Mesothelial cell of epicardium (in vitro differentiated cells): ENCODE results near the gene SSBP3. TPM values are rescaled to one million over a fixed set of nuclear protein-coding genes. Genes with fewer than 3 reads are reported as not detected.

ENCODE experiments used
- DNase-seq, 2 experiments: peaks; one replicate each; pipeline ENCODE4 v3.0.0; 2021; ENCODE audit warnings: low spot score in 2 of 2; ENCODE audit not compliant: unreplicated experiment in 2 of 2
- H3K27ac Mint-ChIP-seq: 2 replicates; pipeline ENCODE4 v1.8.0; 2021; ENCODE audit warnings: mixed read lengths
- H3K27me3 Mint-ChIP-seq: 2 replicates; pipeline ENCODE4 v1.8.0; 2021; ENCODE audit warnings: low read depth, mixed read lengths
- H3K36me3 Mint-ChIP-seq: 2 replicates; pipeline ENCODE4 v1.8.0; 2021; ENCODE audit warnings: mixed read lengths
- H3K4me1 Mint-ChIP-seq: 2 replicates; pipeline ENCODE4 v1.8.0; 2021; ENCODE audit warnings: mixed read lengths
- H3K4me3 Mint-ChIP-seq: 2 replicates; pipeline ENCODE4 v1.8.0; 2021; ENCODE audit warnings: mild to moderate bottlenecking, moderate library complexity, mixed read lengths
- H3K9me3 Mint-ChIP-seq: 2 replicates; pipeline ENCODE4 v1.8.0; 2021; ENCODE audit warnings: mixed read lengths
- total RNA-seq: library from RNA; stranded (reverse); gene quantifications from 3 replicates; pipeline ENCODE4 v1.2.1, GENCODE V29; 2021
- TF ChIP-seq, protein P1 (sequence below): fragments of 200-600 bp; sonication (generic); IDR thresholded peaks from one replicate; pipeline ENCODE4 v1.5.0; 2021; ENCODE audit warnings: antibody characterized with exemption; ENCODE audit not compliant: unreplicated experiment

The SSBP3 gene
- total RNA-seq, 1 donor from 2014 or later, result 172 TPM

DNA sequence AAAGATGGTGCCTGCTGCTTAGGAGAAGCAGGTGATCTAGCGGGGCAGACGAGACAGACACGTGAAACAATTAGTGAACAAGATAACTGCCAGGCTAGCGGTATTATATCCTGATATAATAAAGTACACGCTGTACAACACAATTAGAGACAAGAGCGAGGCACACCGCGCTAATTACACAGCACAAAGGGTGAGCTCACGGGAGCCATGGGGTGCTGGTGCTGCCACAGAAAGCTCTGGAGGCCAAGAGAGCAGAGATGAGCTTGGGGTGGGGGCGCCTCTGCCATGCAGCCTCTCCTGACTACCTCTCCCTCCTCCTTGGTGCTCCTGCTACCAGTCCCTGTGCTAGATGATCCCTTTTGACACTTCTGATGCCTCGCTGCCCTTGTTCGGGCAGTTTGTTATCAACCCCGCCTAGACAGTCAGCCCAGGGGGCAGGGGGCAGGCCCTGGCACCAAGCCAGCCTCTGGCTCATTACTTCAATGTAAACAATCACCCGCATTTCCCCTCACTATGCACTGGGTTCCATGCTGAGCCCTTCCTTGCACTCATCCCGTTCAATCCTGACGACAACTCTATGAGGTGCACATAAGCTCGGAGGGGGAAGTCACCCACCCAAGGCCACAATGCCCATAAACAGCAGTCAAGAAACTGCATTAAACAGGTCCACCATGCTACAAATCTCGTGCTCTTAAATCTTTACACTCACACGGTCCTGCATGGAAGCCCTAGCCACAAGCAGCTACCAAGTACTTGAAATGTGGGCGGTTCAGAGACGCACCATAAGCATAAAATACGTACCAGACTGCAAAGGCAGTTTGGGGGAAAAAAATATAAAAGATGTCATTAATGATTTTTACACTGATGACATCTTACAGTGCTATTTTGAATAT lies 103.0 kb downstream of the SSBP3 start:
- no peak for DNase-seq
- peaks cover 62% of the 10 kb centered on the region for H3K4me1 Mint-ChIP-seq
- no peaks in the 10 kb centered on the region for H3K27me3 Mint-ChIP-seq
- no peak overlapping the region for H3K4me3 Mint-ChIP-seq
- TF ChIP-seq, protein P1, sequence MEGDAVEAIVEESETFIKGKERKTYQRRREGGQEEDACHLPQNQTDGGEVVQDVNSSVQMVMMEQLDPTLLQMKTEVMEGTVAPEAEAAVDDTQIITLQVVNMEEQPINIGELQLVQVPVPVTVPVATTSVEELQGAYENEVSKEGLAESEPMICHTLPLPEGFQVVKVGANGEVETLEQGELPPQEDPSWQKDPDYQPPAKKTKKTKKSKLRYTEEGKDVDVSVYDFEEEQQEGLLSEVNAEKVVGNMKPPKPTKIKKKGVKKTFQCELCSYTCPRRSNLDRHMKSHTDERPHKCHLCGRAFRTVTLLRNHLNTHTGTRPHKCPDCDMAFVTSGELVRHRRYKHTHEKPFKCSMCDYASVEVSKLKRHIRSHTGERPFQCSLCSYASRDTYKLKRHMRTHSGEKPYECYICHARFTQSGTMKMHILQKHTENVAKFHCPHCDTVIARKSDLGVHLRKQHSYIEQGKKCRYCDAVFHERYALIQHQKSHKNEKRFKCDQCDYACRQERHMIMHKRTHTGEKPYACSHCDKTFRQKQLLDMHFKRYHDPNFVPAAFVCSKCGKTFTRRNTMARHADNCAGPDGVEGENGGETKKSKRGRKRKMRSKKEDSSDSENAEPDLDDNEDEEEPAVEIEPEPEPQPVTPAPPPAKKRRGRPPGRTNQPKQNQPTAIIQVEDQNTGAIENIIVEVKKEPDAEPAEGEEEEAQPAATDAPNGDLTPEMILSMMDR, result no peak
- no peaks in the 10 kb centered on the region for H3K9me3 Mint-ChIP-seq
- peak overlapping the region; percentile 75 for H3K27ac Mint-ChIP-seq
- H3K36me3 Mint-ChIP-seq, result no peaks in the 10 kb centered on the region

DNA sequence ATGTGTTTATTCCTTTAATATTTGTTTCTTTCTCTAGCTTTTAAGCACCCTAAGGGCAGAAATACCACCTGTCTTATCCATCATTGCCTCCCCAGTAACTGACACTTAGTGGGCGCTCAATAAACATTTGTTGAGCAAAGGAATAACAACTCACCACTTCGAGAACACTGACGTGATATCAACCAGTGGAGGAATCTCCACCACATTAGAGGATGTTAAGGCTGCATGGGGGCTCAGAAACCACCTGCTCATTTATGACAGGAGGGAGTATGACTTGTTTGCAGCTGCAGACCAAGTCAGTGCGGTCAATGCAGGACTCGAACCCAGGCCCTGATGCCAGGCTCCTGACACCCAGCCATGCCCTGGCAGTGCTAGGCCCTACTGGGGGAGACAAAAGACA lies 103.6 kb downstream of the SSBP3 start:
- Mint-ChIP-seq H3K4me1 (peaks cover 65% of the 10 kb centered on the region), H3K4me3 (no peak overlapping the region), H3K27ac (no peak overlapping the region), H3K27me3 (no peaks in the 10 kb centered on the region), H3K36me3 (no peaks in the 10 kb centered on the region), H3K9me3 (no peaks in the 10 kb centered on the region)
- no peak for DNase-seq
- TF ChIP-seq, protein P1, result no peak

DNA sequence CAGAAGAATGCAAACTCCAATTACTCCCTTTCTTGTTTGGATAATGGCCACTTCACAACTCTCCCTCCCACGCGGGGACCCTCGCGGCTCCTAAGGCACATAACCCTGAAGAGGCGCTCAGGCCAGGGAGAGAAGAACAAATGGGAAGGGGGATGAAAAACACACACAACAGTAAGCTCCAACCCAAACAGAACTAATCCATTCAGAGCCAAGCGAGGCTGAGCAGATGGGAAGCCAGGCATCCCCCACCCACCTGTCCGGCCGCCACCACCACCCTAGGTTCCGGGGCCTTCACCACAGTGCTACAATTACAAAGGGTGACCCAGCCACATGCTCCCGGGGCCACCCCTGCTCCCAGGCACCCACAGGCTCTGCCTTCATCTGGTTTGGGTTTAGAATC lies 104.7 kb downstream of the SSBP3 start:
- TF ChIP-seq, protein P1, result no peak
- Mint-ChIP-seq H3K4me3 (no peak overlapping the region), H3K36me3 (no peaks in the 10 kb centered on the region), H3K4me1 (peaks cover 60% of the 10 kb centered on the region), H3K27ac (peak overlapping the region; percentile 62), H3K9me3 (no peaks in the 10 kb centered on the region), H3K27me3 (no peaks in the 10 kb centered on the region)
- no peak for DNase-seq

DNA sequence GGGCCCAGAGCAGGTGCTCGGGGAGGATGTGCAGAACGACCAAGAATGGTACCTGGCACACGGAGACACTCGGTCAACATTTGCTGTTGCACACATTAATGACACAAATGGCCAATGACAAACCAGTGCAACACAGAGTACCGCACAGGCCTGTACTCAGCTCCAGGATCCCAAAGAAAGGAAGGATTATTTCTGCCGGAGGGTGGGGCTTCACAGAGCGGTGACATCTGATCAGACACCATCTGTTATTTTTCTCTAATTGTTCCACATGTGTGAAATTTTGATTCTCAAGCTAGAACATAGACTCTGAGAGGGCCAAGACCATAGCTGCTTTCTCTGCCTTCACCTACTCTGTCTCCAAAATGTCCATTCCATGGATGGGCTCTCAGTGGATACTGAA lies 105.8 kb downstream of the SSBP3 start:
- Mint-ChIP-seq H3K27me3 (no peaks in the 10 kb centered on the region), H3K4me3 (no peak overlapping the region), H3K27ac (no peak overlapping the region), H3K36me3 (no peaks in the 10 kb centered on the region), H3K4me1 (peaks cover 59% of the 10 kb centered on the region), H3K9me3 (no peaks in the 10 kb centered on the region)
- no peak for DNase-seq
- TF ChIP-seq, protein P1, result no peak

DNA sequence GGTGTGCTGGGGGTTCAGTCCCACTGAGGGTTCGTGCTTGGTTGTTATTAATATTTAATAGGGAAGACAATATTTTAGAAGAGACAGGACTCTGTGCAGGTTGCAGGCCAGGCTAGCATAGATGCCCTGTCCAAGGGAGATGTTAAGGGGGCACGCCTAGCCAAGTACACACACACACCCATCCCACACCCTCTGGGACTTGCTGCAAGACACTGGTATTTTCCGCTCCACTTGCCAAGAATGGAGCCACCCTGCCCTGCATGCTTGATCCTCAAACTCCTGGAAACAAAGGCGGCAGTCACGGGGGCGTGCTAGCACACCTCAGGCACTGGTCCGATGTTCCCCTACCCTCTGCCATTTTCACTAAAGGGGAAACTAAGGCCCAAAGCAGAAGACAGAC lies 107.2 kb downstream of the SSBP3 start:
- Mint-ChIP-seq H3K27me3 (no peaks in the 10 kb centered on the region), H3K27ac (peak overlapping the region; percentile 61), H3K36me3 (no peaks in the 10 kb centered on the region), H3K9me3 (no peaks in the 10 kb centered on the region), H3K4me1 (peaks cover 65% of the 10 kb centered on the region), H3K4me3 (no peak overlapping the region)
- TF ChIP-seq, protein P1, result no peak
- no peak for DNase-seq
